Adrenal gland (tissue), 12 donors: Measurements from ENCODE around the gene ATP8A2. TPM values are rescaled to one million over a fixed set of nuclear protein-coding genes. Genes with fewer than 3 reads are reported as not detected.

ENCODE experiments used
- DNase-seq, 7 donors: peaks; one replicate each; pipeline ENCODE4 v3.0.0-alpha.2; 2019 to 2020
- H3K27ac ChIP-seq, 5 donors: fragments of 200-600 bp; sonication (generic) in 4 of 5; 1 replicate in 3 of 5; 2 replicates in 2 of 5; pipeline versions ENCODE4 v1.5.1 to v1.8.0; 2016 to 2020; ENCODE audit warnings: mild to moderate bottlenecking in 1 of 5
- H3K27me3 ChIP-seq: fragments of 200-600 bp; 2 replicates; pipeline ENCODE4 v1.8.0; 2021
- H3K36me3 ChIP-seq, 2 donors: fragments of 200-600 bp; replicated peaks in 1 of 2; 1 replicate in 1 of 2; 2 replicates in 1 of 2; pipeline versions ENCODE4 v1.5.1 to v1.8.0; 2018 to 2022
- H3K4me1 ChIP-seq, 2 donors: fragments of 200-600 bp; replicated peaks in 1 of 2; 1 replicate in 1 of 2; 2 replicates in 1 of 2; pipeline versions ENCODE4 v1.5.1 to v1.8.0; 2018 to 2021
- H3K4me3 ChIP-seq, 4 donors: fragments of 200-600 bp; sonication (generic) in 3 of 4; one replicate each; pipeline ENCODE4 v1.5.1; 2016 to 2018
- H3K9me3 ChIP-seq, 3 donors: fragments of 200-600 bp; sonication (generic) in 1 of 3; replicated peaks in 1 of 3; 1 replicate in 2 of 3; 2 replicates in 1 of 3; pipeline versions ENCODE4 v1.5.1 to v1.8.0; 2016 to 2021
- POLR2A ChIP-seq, 2 donors: fragments of 450-650 bp; IDR thresholded peaks; one replicate each; pipeline ENCODE4 v1.6.1; 2017; ENCODE audit warnings: antibody characterized with exemption in 2 of 2, mild to moderate bottlenecking in 2 of 2, moderate library complexity in 1 of 2
- WGBS, 4 donors: extraction: QIAGEN DNeasy Blood & Tissue Kit in 2 of 4; methylation state at CpG; one replicate each; pipeline versions ENCODE4 v1.1.5 to v1.1.7; 2013 to 2017; 5-methylcytosine and 5-hydroxymethylcytosine counted together
- intact Hi-C, 2 donors: fragments of 100-400 bp; cut with DNase I; formaldehyde crosslinking; loops; one replicate each; pipeline versions ENCODE4 v1.14.1 to v1.15.0; 2022 to 2023
- polyA plus RNA-seq, 3 donors: library from polyadenylated mRNA; stranded (reverse); fragments of 200-250 nt in 2 of 3; fragments of 350-450 nt in 1 of 3; fragmentation: Illumina TruSeq in 1 of 3; extraction: RNeasy Lipid Tissue Mini Kit (QIAGEN cat#74804) in 1 of 3; gene quantifications; one replicate each; pipeline ENCODE4 v1.2.3, GENCODE V29; 2013 to 2014
- total RNA-seq, 9 donors: library from RNA; depleted of rRNA in 4 of 9; stranded (reverse); fragments of >200 nt in 4 of 9; fragments of 120-200 nt in 1 of 9; fragmentation: NEBNext Ultra II Directional in 1 of 9; extraction: Animal tissue kit (Norgen Biotek cat#: 25700) in 1 of 9; gene quantifications; one replicate each; pipeline versions ENCODE4 v1.1.0 to v1.2.4, GENCODE V29; 2013 to 2023
- TF ChIP-seq, protein P1 (sequence below), 6 experiments: fragments of 450-650 bp in 4 of 6; fragments of 200-600 bp in 2 of 6; sonication (generic) in 1 of 6; IDR thresholded peaks; 1 replicate in 5 of 6; 2 replicates in 1 of 6; pipeline versions ENCODE4 v1.5.1 to v1.8.0; 2016 to 2021; ENCODE audit warnings: antibody characterized with exemption in 6 of 6, mild to moderate bottlenecking in 2 of 6, moderate library complexity in 1 of 6
- donor health status: healthy with polysubstance abuse.
- donor health status: Bipolar disorder and iron deficiency.
- donor health status: DM: yes; HTN: yes; CAD: no.
- donor health status: DM: no; HTN: no; CAD: no.
- donor health status: DM: no; HTN: no; CAD: no.
- donor health status: DM: yes; HTN: yes; CAD: no.

The ATP8A2 gene
- total and polyA plus RNA-seq, 12 donors, result 0.77 to 14.0 (median 4.3) TPM

DNA sequence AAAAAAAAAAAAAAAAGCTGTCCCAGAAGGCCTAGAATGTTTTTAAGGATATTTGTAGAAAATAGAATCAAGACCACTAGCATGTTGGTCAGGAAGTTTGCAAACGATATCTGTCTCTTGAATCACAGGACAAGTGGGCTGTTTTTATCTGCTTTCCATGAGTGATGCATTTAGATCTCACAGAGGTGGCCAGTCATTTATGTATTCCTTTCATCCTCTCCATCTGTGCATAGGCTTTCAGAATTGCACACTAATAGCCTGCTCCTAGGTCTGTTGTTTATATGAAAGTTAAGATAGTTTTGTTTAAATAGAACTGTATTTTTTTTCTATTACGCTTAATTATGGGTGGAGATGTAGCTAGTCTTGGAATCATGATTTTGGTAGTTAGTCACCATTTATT lies 390.5 kb downstream of the ATP8A2 start:
- H3K27me3 ChIP-seq, result no peaks in the 10 kb centered on the region
- H3K27ac ChIP-seq, result no peak overlapping the region
- TF ChIP-seq, protein P1, sequence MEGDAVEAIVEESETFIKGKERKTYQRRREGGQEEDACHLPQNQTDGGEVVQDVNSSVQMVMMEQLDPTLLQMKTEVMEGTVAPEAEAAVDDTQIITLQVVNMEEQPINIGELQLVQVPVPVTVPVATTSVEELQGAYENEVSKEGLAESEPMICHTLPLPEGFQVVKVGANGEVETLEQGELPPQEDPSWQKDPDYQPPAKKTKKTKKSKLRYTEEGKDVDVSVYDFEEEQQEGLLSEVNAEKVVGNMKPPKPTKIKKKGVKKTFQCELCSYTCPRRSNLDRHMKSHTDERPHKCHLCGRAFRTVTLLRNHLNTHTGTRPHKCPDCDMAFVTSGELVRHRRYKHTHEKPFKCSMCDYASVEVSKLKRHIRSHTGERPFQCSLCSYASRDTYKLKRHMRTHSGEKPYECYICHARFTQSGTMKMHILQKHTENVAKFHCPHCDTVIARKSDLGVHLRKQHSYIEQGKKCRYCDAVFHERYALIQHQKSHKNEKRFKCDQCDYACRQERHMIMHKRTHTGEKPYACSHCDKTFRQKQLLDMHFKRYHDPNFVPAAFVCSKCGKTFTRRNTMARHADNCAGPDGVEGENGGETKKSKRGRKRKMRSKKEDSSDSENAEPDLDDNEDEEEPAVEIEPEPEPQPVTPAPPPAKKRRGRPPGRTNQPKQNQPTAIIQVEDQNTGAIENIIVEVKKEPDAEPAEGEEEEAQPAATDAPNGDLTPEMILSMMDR (IDR thresholded peaks at IDR 0.05), result no peak
- no peak for TF ChIP-seq POLR2A (IDR thresholded peaks at IDR 0.05)
- intact Hi-C loops, result no loop called here
- no peaks in the 10 kb centered on the region for H3K9me3 ChIP-seq
- DNase-seq, result no peak
- WGBS, 4 donors, result 68 to 88% (median 72%) methylated on average over 2 of the region's 2 CpGs
- no peak overlapping the region for H3K4me3 ChIP-seq
- H3K4me1 ChIP-seq, result no peaks in the 10 kb centered on the region
- no peaks in the 10 kb centered on the region for H3K36me3 ChIP-seq

DNA sequence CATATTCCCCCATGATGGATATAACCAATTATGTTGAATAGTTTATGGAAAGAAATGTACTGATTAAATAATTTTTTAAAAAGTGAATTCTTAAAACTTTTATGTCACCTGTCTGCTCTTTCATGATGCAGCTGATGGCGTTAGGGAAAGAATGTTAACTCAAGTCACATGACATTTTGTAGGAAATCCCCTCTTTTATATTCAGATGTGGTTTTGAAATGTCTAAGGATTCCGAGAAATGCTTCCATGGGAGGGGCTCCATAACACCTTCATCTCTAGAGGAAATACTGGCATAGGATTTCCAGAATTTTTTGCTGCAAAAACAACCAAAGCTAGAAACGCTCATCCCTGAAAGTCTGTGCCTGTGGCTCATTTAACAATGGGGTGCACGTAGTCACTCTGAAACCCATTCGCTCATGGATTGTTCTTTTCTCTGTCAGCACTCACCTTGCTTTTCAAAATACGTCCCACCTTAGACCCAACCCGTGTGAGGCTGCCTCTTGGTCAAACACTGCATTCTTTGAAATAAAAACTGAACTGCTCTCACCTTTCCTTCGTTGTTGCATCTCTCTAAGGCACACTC lies 391.1 kb downstream of the ATP8A2 start:
- Histone ChIP-seq H3K4me1 (no peaks in the 10 kb centered on the region), H3K9me3 (no peaks in the 10 kb centered on the region), H3K4me3 (no peak overlapping the region), H3K36me3 (no peaks in the 10 kb centered on the region), H3K27ac (no peak overlapping the region), H3K27me3 (no peaks in the 10 kb centered on the region)
- intact Hi-C loops, result no loop called here
- TF ChIP-seq, protein P1 (IDR thresholded peaks at IDR 0.05), result no peak
- TF ChIP-seq POLR2A (IDR thresholded peaks at IDR 0.05), result no peak
- DNase-seq, result no peak
- WGBS, 4 donors, result 67 to 70% (median 68%) methylated on average over 7 to 8 of the region's 8 CpGs

DNA sequence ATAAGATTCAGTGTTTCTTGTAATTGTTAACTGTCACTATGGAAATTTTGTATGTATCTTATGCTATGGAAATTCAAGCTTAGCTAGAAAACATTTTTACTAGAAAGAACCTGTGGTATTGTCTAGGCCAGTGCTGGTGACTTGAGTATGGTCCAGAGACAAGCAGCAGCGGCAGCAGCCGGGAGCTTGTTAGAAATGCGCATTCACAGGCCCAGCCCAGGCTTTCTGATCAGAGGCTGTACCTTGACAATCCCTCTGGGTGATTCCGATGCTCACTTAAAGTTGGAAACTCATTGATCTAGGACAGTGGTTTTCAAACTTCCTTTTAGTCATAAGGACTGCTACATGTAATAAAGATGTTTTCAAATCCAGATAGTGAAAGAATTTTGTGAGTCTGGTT lies 392.6 kb downstream of the ATP8A2 start:
- H3K4me3 ChIP-seq, result no peak overlapping the region
- no peaks in the 10 kb centered on the region for H3K27me3 ChIP-seq
- 85 to 94% (median 91%) methylated on average over 4 of the region's 4 CpGs for WGBS, 4 donors
- H3K36me3 ChIP-seq, result no peaks in the 10 kb centered on the region
- TF ChIP-seq, protein P1 (IDR thresholded peaks at IDR 0.05), result no peak
- no peak for TF ChIP-seq POLR2A (IDR thresholded peaks at IDR 0.05)
- H3K27ac ChIP-seq, result no peak overlapping the region
- H3K9me3 ChIP-seq, result no peaks in the 10 kb centered on the region
- intact Hi-C loops, result no loop called here
- no peak for DNase-seq
- no peaks in the 10 kb centered on the region for H3K4me1 ChIP-seq

DNA sequence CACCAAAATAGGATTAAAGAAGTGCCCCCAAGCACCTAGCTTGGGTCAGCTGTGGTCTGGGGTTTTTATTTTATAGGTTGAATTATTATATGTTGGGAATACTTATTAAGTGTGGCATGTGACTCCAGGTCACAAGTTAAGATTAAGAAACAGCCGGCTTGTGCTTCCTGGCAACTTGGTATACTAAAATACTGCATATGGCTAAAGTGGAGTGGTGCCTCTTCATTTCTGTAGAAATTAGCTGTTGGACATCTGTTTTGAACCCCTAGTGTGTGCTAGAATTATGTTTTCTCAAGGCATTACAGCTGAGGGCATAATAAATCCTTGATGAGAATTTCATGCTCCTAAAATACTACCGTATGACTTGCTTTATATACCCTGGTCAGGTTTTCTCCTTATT lies 393.5 kb downstream of the ATP8A2 start:
- DNase-seq, result no peak
- 91 to 97% (median 95%) methylated on average over 2 of the region's 2 CpGs for WGBS, 4 donors

More for the DNA sequence above, 393.5 kb downstream of the ATP8A2 start:
- Histone ChIP-seq H3K4me1 (no peaks in the 10 kb centered on the region), H3K4me3 (no peak overlapping the region), H3K9me3 (no peaks in the 10 kb centered on the region), H3K36me3 (no peaks in the 10 kb centered on the region), H3K27me3 (no peaks in the 10 kb centered on the region), H3K27ac (no peak overlapping the region)
- intact Hi-C loops, result no loop called here
- TF ChIP-seq, protein P1 (IDR thresholded peaks at IDR 0.05), result no peak
- no peak for TF ChIP-seq POLR2A (IDR thresholded peaks at IDR 0.05)
